ENCODE results near the gene SRD5A2.
"Not testable (repeated sequence)": the region's sequence is repeated elsewhere in the genome, so short reads cannot be mapped to it uniquely, and the experiment has no call there.

Gene SRD5A2

GRCh38 chr2:31533036-31533435, 47.7 kb downstream of the SRD5A2 start:
- no peak for DNase-seq (ENCODE audit: low read depth in 2 of 2)

- DNase-seq (ENCODE audit: low read depth in 2 of 2), result no peak
These were observed 49.6 kb downstream of the SRD5A2 start for GRCh38 chr2:31531101-31531500.

GRCh38 chr2:31529256-31529655, 51.5 kb downstream of the SRD5A2 start:
- DNase-seq (ENCODE audit: low read depth in 2 of 2), result no peak

- DNase-seq (ENCODE audit: low read depth in 2 of 2), result no peak
These were observed 51.9 kb downstream of the SRD5A2 start for GRCh38 chr2:31528823-31529222.

- no peak for DNase-seq (ENCODE audit: low read depth in 2 of 2)
These were observed 53.6 kb downstream of the SRD5A2 start for GRCh38 chr2:31526946-31527732.

- no peak for DNase-seq (ENCODE audit: low read depth in 2 of 2)
These were observed 54.9 kb downstream of the SRD5A2 start for GRCh38 chr2:31525876-31526275.

GRCh38 chr2:31524592-31524991, 56.1 kb downstream of the SRD5A2 start:
- DNase-seq (ENCODE audit: low read depth in 2 of 2), result no peak

- peak; percentile 24 to 38 for DNase-seq (ENCODE audit: low read depth in 2 of 2)
These were observed 56.8 kb downstream of the SRD5A2 start for GRCh38 chr2:31523871-31524492.

GRCh38 chr2:31522786-31523185, 58.0 kb downstream of the SRD5A2 start:
- DNase-seq (ENCODE audit: low read depth in 2 of 2), result no peak

GRCh38 chr2:31517442-31518203, 63.1 kb downstream of the SRD5A2 start:
- no peak for DNase-seq (ENCODE audit: low read depth in 2 of 2)

GRCh38 chr2:31515586-31515985, 65.2 kb downstream of the SRD5A2 start:
- no peak for DNase-seq (ENCODE audit: low read depth in 2 of 2)

- DNase-seq (ENCODE audit: low read depth in 2 of 2), result no peak
These were observed 67.2 kb downstream of the SRD5A2 start for GRCh38 chr2:31513553-31513952.

- no peak for DNase-seq (ENCODE audit: low read depth in 2 of 2)
These were observed 69.4 kb downstream of the SRD5A2 start for GRCh38 chr2:31511376-31511775.

- no peak for DNase-seq (ENCODE audit: low read depth in 2 of 2)
These were observed 75.6 kb downstream of the SRD5A2 start for GRCh38 chr2:31505111-31505510.

- no peak for DNase-seq (ENCODE audit: low read depth in 2 of 2)
These were observed 76.4 kb downstream of the SRD5A2 start for GRCh38 chr2:31504311-31504710.

- not testable (repeated sequence) for DNase-seq (ENCODE audit: low read depth in 2 of 2)
These were observed 84.3 kb downstream of the SRD5A2 start for GRCh38 chr2:31496451-31496874.

GRCh38 chr2:31489339-31489738, 91.4 kb downstream of the SRD5A2 start:
- not testable (repeated sequence) for DNase-seq (ENCODE audit: low read depth in 2 of 2)

GRCh38 chr2:31483246-31483645, 97.5 kb downstream of the SRD5A2 start:
- no peak for DNase-seq (ENCODE audit: low read depth in 2 of 2)

- no peak for DNase-seq (ENCODE audit: low read depth in 2 of 2)
These were observed 104.1 kb downstream of the SRD5A2 start for GRCh38 chr2:31476511-31477180.

- no peak for DNase-seq (ENCODE audit: low read depth in 2 of 2)
These were observed 105.0 kb downstream of the SRD5A2 start for GRCh38 chr2:31475692-31476091.

- no peak for DNase-seq (ENCODE audit: low read depth in 2 of 2)
These were observed 106.4 kb downstream of the SRD5A2 start for GRCh38 chr2:31474296-31474695.
